Panc1 (cell line): ENCODE results near the gene TMEFF2.

Experiments used
- CTCF ChIP-seq: fragments of 450-650 bp; IDR thresholded peaks from 2 replicates; pipeline ENCODE4 v1.5.1; 2017; ENCODE audit warnings: mild to moderate bottlenecking
- POLR2AphosphoS5 ChIP-seq: IDR thresholded peaks from 2 replicates; pipeline ENCODE4 v1.6.1; 2012; ENCODE audit warnings: mild to moderate bottlenecking, low read depth, low read length, moderate library complexity

DNA sequence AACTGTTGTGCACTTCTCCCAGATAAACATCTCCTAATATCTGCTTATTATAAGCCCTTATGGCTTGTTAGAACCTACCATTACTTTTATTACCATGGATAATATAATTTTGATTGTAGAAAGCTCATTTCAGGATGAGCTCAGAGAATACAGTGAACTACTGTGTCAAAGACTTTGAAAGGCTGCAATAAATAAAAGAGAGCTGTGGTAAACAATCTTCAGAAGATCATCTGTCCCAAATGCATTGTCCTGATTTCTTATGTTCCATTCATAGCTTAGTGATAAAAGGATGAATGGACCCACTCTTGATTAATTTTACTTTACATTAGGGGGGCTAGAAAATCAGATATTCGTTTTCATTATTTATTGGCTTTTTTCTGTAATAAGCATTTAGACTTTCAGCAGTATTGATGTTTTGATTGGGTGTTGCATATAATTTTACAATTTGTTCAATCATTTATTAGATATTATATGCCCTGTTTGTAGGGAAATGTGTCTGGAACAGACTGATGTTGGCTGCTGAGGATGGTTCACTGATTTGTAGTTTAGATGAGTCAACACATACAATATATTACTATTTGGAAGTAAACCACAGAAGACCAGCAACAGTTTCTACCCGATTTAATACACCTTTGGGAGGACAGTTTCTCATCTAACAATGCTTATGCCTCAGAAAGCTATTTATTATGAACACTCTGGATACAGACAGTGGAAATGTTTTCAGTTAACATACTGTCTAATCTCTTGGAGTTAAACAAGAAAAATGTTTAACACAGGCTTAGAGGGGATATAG is 147.2 kb downstream of the TMEFF2 start:
- no peak for TF ChIP-seq CTCF
- TF ChIP-seq POLR2AphosphoS5, result no peak
